Caco-2 (cell line): ENCODE measurements around the gene CDH16. TPM values are rescaled to one million over a fixed set of nuclear protein-coding genes. Genes with fewer than 3 reads are reported as not detected.

Experiments used
- BruUV-seq: library from RNA; stranded (reverse); fragments of 400-500 nt; replicated peaks from 2 replicates; lab custom pipeline; 2021; lab: Mats Ljungman, UMichigan
- CTCF ChIA-PET: fragments of 300-600 bp; sonication (Branson Sonifier 250); formaldehyde crosslinking; loops from one replicate; lab custom pipeline; 2022; ENCODE audit warnings: antibody characterized with exemption; lab: Charles Lee
- POLR2A ChIA-PET: fragments of 300-600 bp; sonication (Branson Sonifier 250); formaldehyde crosslinking; loops from one replicate; lab custom pipeline; 2022; ENCODE audit warnings: antibody characterized with exemption; lab: Charles Lee
- DNase-seq, 2 experiments: peaks; one replicate each; pipeline versions ENCODE4 v3.0.0 to v3.0.0-alpha.2; 2020 to 2022
- H3K27me3 ChIP-seq: replicated peaks from 2 replicates; pipeline ENCODE4 v1.6.0; 2011; ENCODE audit warnings: low read length; ENCODE audit not compliant: control insufficient read depth, insufficient read depth
- H3K36me3 ChIP-seq: 2 replicates; pipeline ENCODE4 v1.5.1; 2011; ENCODE audit warnings: low read length; ENCODE audit not compliant: control insufficient read depth, insufficient read depth
- H3K4me1 ChIP-seq: fragments of 250-450 bp; sonication (Bioruptor Pico); 2 replicates; pipeline ENCODE4 v1.5.1; 2020; ENCODE audit warnings: mild to moderate bottlenecking
- H3K4me3 ChIP-seq: 2 replicates; pipeline ENCODE4 v1.5.1; 2011; ENCODE audit warnings: low read depth, mild to moderate bottlenecking, control low read depth, low read length
- H3K9me3 ChIP-seq: fragments of 250-450 bp; sonication (Bioruptor Pico); 2 replicates; pipeline ENCODE4 v1.5.1; 2020; ENCODE audit warnings: mild to moderate bottlenecking, moderate library complexity
- H3K27ac Mint-ChIP-seq: one replicate; pipeline ENCODE4 v1.8.0; 2022; ENCODE audit warnings: mixed read lengths; ENCODE audit not compliant: unreplicated experiment
- H3K27me3 Mint-ChIP-seq: one replicate; pipeline ENCODE4 v1.8.0; 2022; ENCODE audit warnings: mixed read lengths; ENCODE audit not compliant: insufficient read depth, unreplicated experiment
- H3K36me3 Mint-ChIP-seq: one replicate; pipeline ENCODE4 v1.8.0; 2022; ENCODE audit warnings: mild to moderate bottlenecking, mixed read lengths; ENCODE audit not compliant: insufficient read depth, unreplicated experiment
- H3K4me1 Mint-ChIP-seq: one replicate; pipeline ENCODE4 v1.8.0; 2022; ENCODE audit warnings: low read depth, mixed read lengths; ENCODE audit not compliant: unreplicated experiment
- H3K4me3 Mint-ChIP-seq: one replicate; pipeline ENCODE4 v1.8.0; 2022; ENCODE audit warnings: mild to moderate bottlenecking, moderate library complexity, mixed read lengths; ENCODE audit not compliant: unreplicated experiment
- H3K9me3 Mint-ChIP-seq: one replicate; pipeline ENCODE4 v1.8.0; 2022; ENCODE audit warnings: mixed read lengths; ENCODE audit not compliant: unreplicated experiment
- CTCF ChIP-seq, 2 experiments: fragments of 200-600 bp in 1 of 2; IDR thresholded peaks; 1 replicate in 1 of 2; 2 replicates in 1 of 2; pipeline versions ENCODE4 v1.5.1 to v1.8.0; 2011 to 2022; ENCODE audit warnings: antibody characterized with exemption in 1 of 2, control low read depth in 1 of 2, inconsistent platforms in 1 of 2, low read depth in 1 of 2, low read length in 1 of 2, mild to moderate bottlenecking in 1 of 2, moderate library complexity in 1 of 2; ENCODE audit not compliant: insufficient read depth in 1 of 2, severe bottlenecking in 1 of 2, unreplicated experiment in 1 of 2
- intact Hi-C: fragments of 100-400 bp; cut with micrococcal nuclease; formaldehyde crosslinking; loops from one replicate; pipeline ENCODE4 v1.10.0; 2022; ENCODE audit not compliant: unreplicated experiment
- total RNA-seq: library from RNA; stranded (reverse); gene quantifications from 2 replicates; pipeline ENCODE4 v1.2.3, GENCODE V29; 2022

Gene CDH16
- total RNA-seq, 1 experiment from 2014 or later, result 0.48 TPM

- H3K36me3 ChIP-seq, result peaks cover 6% of the 10 kb centered on the region
- 0 out of 2 replicates have a peak, but pooled peaks cover 1% of the 10 kb centered on the region for H3K4me1 ChIP-seq
- H3K4me3 ChIP-seq, result no peak overlapping the region
- no peaks in the 10 kb centered on the region for H3K9me3 Mint-ChIP-seq
- ChIA-PET CTCF (no interaction called here), POLR2A (no interaction called here)
- no peak for DNase-seq
- no peaks in the 10 kb centered on the region for H3K27me3 Mint-ChIP-seq
- peaks cover 26% of the 10 kb centered on the region for H3K36me3 Mint-ChIP-seq
- intact Hi-C loops, result no loop called here
- H3K9me3 ChIP-seq, result no peaks in the 10 kb centered on the region
- no peak overlapping the region for H3K4me3 Mint-ChIP-seq
- H3K27ac Mint-ChIP-seq, result no peak overlapping the region
- no TSS peak for BruUV-seq
- peaks cover 4% of the 10 kb centered on the region for H3K4me1 Mint-ChIP-seq
- no peak for TF ChIP-seq CTCF (IDR thresholded peaks at IDR 0.05; ENCODE audit: insufficient read depth in 1 of 2, low read depth in 1 of 2, low read length in 1 of 2, severe bottlenecking in 1 of 2, unreplicated experiment in 1 of 2)
- H3K27me3 ChIP-seq, result no peaks in the 10 kb centered on the region
Measured at GRCh38 chr16:66940236-66940635, 21.6 kb upstream of the CDH16 start.

- H3K36me3 ChIP-seq, result peaks cover 6% of the 10 kb centered on the region
- Mint-ChIP-seq H3K4me1 (peaks cover 7% of the 10 kb centered on the region), H3K4me3 (no peak overlapping the region), H3K9me3 (no peaks in the 10 kb centered on the region), H3K36me3 (peaks cover 29% of the 10 kb centered on the region), H3K27me3 (no peaks in the 10 kb centered on the region), H3K27ac (no peak overlapping the region)
- BruUV-seq, result no TSS peak
- CTCF ChIA-PET, result no interaction called here
- TF ChIP-seq CTCF (IDR thresholded peaks at IDR 0.05; ENCODE audit: insufficient read depth in 1 of 2, low read depth in 1 of 2, low read length in 1 of 2, severe bottlenecking in 1 of 2, unreplicated experiment in 1 of 2), result no peak
- H3K4me3 ChIP-seq, result no peak overlapping the region
- POLR2A ChIA-PET, result no interaction called here
- intact Hi-C loops, result no loop called here
- no peak for DNase-seq
- H3K4me1 ChIP-seq, result 0 out of 2 replicates have a peak, but pooled peaks cover 3% of the 10 kb centered on the region
- H3K9me3 ChIP-seq, result no peaks in the 10 kb centered on the region
- H3K27me3 ChIP-seq, result no peaks in the 10 kb centered on the region
Measured at GRCh38 chr16:66939366-66939765, 20.7 kb upstream of the CDH16 start.

GRCh38 chr16:66937725-66938337 is 19.1 kb upstream of the CDH16 start:
- Histone ChIP-seq H3K4me1 (peaks cover 8% of the 10 kb centered on the region), H3K36me3 (peaks cover 6% of the 10 kb centered on the region), H3K27me3 (no peaks in the 10 kb centered on the region), H3K4me3 (no peak overlapping the region), H3K9me3 (no peaks in the 10 kb centered on the region)
- no peak for DNase-seq
- Mint-ChIP-seq H3K36me3 (peaks cover 35% of the 10 kb centered on the region), H3K27me3 (no peaks in the 10 kb centered on the region), H3K4me1 (peaks cover 18% of the 10 kb centered on the region), H3K9me3 (no peaks in the 10 kb centered on the region), H3K4me3 (peak overlapping the region; percentile 13), H3K27ac (no peak overlapping the region)
- no peak for TF ChIP-seq CTCF (IDR thresholded peaks at IDR 0.05; ENCODE audit: insufficient read depth in 1 of 2, low read depth in 1 of 2, low read length in 1 of 2, severe bottlenecking in 1 of 2, unreplicated experiment in 1 of 2)
- ChIA-PET CTCF (interaction anchor here (0.6 kb wide), 1 partner anchor 9 kb away, joined by 4 read pairs; no protein-coding TSS in a partner anchor), POLR2A (no interaction called here)
- BruUV-seq, result no TSS peak
- intact Hi-C loops, result no loop called here
